Fibroblast of villous mesenchyme (primary cell): Measurements from ENCODE around the gene KICS2. TPM values are rescaled to one million over a fixed set of nuclear protein-coding genes. Genes with fewer than 3 reads are reported as not detected.
A peak's percentile ranks its signal among the peaks of the same experiment; 100 is the strongest.

ENCODE experiments used
- DNase-seq: peaks from one replicate; pipeline ENCODE4 v3.0.0-alpha.2; 2010; ENCODE audit warnings: low read depth
- H3K4me3 ChIP-seq: 2 replicates; pipeline ENCODE4 v1.5.1; 2011; ENCODE audit warnings: low read depth, mild to moderate bottlenecking, low read length
- small RNA-seq: library from RNA; depleted of rRNA; stranded (forward); fragments of <200 nt; gene quantifications from one replicate; pipeline ENCODE3, GENCODE V24; 2012
- total RNA-seq: library from RNA; depleted of rRNA; stranded (reverse); fragments of >200 nt; gene quantifications from 2 replicates; pipeline ENCODE4 v1.2.3, GENCODE V29; 2012
- TF ChIP-seq, protein P1 (sequence below): IDR thresholded peaks from 2 replicates; pipeline ENCODE4 v1.5.1; 2012; ENCODE audit warnings: low read depth, mild to moderate bottlenecking, low read length; ENCODE audit not compliant: insufficient read depth

The KICS2 gene
- total RNA-seq, 1 donor: 8.2 TPM

DNA sequence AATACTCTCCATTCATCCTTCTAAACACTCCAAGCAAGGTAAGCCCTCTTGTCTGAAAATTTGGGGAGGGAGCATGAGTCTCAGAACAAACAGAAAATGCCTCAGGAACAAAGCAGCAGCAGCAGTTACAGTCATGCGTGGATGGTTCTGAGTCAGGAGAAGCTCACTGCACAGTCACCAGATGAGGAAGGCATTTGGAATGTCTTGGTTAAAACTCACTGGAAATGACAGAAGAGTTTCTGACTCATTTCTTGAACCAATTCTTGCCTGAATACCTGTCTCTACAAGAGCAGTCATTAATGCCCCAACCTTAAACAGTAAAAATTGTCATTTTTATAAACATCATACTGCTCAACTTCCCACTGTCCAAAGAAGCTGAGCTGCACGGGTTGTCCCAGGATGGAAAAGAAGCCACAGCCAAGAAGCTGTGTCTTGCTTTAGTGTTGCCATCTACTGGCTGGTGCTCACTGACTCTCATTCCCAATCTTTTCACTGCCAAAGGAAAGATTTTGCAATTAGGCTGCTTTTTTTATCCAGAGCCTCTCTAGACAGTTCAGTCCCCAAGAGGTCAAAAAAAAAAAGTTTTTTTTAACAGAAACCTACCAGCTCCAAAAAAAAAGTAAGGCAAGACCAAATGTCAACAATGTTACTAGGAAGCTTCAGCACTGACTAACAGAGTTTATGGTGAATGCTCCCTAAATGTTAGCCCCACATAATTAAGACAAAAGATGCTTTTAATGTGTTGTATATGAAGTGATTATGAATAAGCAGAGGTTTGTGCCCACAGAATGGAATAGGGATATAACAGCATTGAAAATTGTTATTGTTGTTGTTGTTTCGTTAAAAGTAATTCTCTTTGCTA, 40.4 kb downstream of the KICS2 start:
- TF ChIP-seq, protein P1, sequence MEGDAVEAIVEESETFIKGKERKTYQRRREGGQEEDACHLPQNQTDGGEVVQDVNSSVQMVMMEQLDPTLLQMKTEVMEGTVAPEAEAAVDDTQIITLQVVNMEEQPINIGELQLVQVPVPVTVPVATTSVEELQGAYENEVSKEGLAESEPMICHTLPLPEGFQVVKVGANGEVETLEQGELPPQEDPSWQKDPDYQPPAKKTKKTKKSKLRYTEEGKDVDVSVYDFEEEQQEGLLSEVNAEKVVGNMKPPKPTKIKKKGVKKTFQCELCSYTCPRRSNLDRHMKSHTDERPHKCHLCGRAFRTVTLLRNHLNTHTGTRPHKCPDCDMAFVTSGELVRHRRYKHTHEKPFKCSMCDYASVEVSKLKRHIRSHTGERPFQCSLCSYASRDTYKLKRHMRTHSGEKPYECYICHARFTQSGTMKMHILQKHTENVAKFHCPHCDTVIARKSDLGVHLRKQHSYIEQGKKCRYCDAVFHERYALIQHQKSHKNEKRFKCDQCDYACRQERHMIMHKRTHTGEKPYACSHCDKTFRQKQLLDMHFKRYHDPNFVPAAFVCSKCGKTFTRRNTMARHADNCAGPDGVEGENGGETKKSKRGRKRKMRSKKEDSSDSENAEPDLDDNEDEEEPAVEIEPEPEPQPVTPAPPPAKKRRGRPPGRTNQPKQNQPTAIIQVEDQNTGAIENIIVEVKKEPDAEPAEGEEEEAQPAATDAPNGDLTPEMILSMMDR: peak; percentile 68
- H3K4me3 ChIP-seq: peak overlapping the region; percentile 14
- peak; percentile 91 for DNase-seq

DNA sequence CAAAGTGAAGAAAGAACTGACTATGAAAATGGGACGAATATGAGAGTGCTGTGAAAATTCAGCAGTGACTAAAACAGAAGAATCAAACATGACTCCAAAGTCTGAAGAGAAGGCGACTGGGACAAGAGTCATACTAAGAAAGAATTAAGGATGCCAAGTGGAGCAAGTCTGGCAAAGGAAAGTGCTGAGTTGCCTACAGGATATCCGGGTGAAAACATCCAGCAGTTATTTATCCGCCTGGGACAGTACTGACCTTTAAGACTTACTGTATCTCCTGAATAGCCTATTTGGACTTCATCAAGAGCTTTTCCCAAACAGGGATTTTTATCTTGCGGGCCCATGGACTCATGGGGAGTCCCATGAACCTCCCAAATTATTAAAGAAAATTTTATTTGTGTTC, 41.1 kb downstream of the KICS2 start:
- no peak overlapping the region for H3K4me3 ChIP-seq
- peak; percentile 65 for DNase-seq
- TF ChIP-seq, protein P1: no peak

DNA sequence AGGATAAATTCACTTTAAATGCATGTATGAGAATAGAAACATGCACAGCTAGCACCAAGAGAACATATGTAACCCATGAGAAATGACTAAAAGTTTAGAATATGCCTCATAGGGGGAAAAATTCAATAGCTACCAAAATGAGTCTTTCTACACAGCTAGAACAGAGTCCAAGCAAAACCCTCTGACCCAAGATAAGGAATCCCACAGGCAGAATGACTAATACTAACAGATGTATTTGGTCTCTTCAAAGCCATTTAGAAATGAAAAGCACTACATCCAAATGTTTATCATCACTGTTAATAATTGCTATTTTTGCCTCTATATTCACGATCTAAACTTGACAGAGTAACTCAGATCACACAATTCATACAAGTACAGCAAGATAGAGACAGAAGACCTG, 44.0 kb downstream of the KICS2 start:
- TF ChIP-seq, protein P1: no peak
- no peak overlapping the region for H3K4me3 ChIP-seq
- DNase-seq: peak; percentile 86

DNA sequence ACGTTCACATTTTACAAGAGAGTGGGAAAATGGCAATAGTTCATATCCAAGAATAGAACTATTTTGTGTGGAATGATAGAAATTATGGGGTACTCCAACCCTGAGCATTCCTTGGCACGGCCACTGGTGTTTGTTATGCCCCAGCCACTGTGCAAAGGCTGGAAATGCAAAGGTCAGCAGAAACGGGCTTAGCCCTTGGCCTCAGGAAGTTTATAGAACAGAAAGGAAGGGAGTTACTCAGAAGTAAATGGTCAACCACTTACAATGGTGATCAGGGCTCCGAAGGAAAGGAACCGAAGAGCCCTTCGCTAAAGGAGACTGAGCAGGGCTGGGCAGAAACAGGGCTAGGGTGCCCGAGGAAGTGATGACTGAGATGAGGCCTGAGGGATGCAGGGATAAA, 45.1 kb downstream of the KICS2 start:
- DNase-seq: no peak
- TF ChIP-seq, protein P1: no peak
- H3K4me3 ChIP-seq: no peak overlapping the region

DNA sequence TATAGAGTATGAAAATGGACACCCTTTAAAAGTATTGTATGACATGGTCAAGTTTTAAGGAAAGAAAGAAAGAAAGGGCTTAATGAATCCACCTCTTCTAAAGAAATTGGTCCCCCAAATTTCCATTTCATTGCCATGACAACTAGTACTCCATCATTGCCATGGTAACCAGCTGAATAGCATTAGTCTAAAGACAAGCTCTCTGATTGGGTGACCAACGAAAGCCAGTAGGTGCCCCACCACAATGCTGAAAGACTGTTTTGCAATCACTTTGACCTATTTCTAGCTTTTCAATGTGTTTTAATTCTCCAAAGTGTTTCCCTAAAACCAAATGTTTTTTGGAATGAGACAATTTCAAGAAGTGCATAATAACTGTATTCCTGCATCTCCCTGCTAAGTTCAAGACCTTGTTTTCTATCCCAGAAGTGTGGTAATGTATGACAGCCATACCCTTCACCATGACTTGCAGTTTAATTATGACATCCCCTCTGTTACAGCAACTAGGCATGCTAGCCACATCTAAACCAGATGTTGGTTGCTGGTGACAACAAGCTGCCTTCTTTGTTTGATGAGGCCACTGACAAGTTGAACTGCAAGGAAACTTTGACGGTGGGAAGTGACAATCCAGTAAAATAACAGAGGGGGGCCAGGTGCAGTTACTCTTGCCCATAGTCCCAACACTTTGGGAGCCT, 46.7 kb downstream of the KICS2 start:
- peak; percentile 55 for DNase-seq
- H3K4me3 ChIP-seq: no peak overlapping the region
- TF ChIP-seq, protein P1: no peak

DNA sequence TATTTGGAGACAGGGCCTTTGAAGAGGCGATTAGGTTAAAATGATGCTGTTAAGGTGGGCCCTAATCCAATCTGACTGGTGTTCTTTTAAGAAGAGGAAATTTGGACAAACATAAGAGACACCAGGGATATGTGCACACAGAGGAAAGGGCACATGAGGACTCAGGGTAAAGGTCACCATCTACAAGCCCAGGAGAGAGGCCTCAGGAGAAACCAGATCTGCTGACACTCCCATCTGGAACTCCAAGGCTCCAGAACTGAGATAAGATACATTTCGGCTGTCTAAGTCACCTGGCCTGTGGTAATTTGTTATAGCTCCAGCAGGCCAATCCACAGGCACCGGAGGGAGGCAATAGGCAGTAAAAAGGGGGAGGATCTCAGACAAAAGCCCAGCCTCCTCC, 48.6 kb downstream of the KICS2 start:
- no peak overlapping the region for H3K4me3 ChIP-seq
- TF ChIP-seq, protein P1: no peak
- no peak for DNase-seq

Small RNA genes within 50 kb of the gene (small RNA-seq; reads per million reads assigned to genes)
- gene RNU5A-7P (not detected), gene RNU6-1009P (not detected)

Other genes starting within 250 kb of the KICS2 start
- gene C12orf56, start 168.5 kb upstream of the KICS2 start, total RNA-seq: 0.64 and 0.86 TPM in 2 replicates
- 146 and 148 TPM in 2 replicates for gene XPOT, start 182.1 kb upstream of the KICS2 start, total RNA-seq
- gene TBK1, start 229.8 kb upstream of the KICS2 start, total RNA-seq: 33.2 and 47.5 TPM in 2 replicates